ENCODE results near the gene SMC5. TPM values are rescaled to one million over a fixed set of nuclear protein-coding genes. Genes with fewer than 3 reads are reported as not detected.

Gene SMC5
- total and polyA plus RNA-seq, 2 of the 8 experiments (the other 6 are each of a cell fraction or from before 2014, with no cell fraction given) = 4.5 to 22.6 TPM

- H3K27ac ChIP-seq (ENCODE audit: low read depth, low read length) = no peak overlapping the region
- H3K4me2 ChIP-seq (ENCODE audit: insufficient read depth in 1 of 2, low read depth in 2 of 2, low read length in 2 of 2) = no peak overlapping the region
- POLR2A ChIA-PET (ENCODE audit: partially characterized antibody) = no interaction called here
- H3K23me2 ChIP-seq (ENCODE audit: low read depth, low read length) = no peaks in the 10 kb centered on the region
- no peak overlapping the region for H3K4ac ChIP-seq (replicated peaks; ENCODE audit: insufficient read length, low read depth, low read length)
- H3K79me2 ChIP-seq (ENCODE audit: control insufficient read depth in 1 of 2, insufficient read depth in 2 of 2, low read length in 2 of 2) = no peaks in the 10 kb centered on the region
- H4K91ac ChIP-seq (replicated peaks; ENCODE audit: insufficient read length, low read length) = no peak overlapping the region
- no peak overlapping the region for H3K14ac ChIP-seq (ENCODE audit: insufficient read length)
- no peak overlapping the region for H2BK20ac ChIP-seq (ENCODE audit: low read length)
- no peak overlapping the region for H2AFZ ChIP-seq (ENCODE audit: low read length)
- H3K56ac ChIP-seq (replicated peaks; ENCODE audit: insufficient read length, low read depth, low read length) = no peak overlapping the region
- H2AK5ac ChIP-seq (ENCODE audit: low read depth, low read length) = no peak overlapping the region
- peaks cover 4 to 11% (median 6%) of the 10 kb centered on the region in 4 experiments; a peak in 4 of 7 replicates for H3K4me1 ChIP-seq (replicated peaks in 1 of 4; ENCODE audit: control insufficient read depth in 3 of 4, insufficient read depth in 4 of 4, low read length in 3 of 4)
- no peak overlapping the region for H3K18ac ChIP-seq (ENCODE audit: extremely low read depth, low read length)
- H3K9ac ChIP-seq (replicated peaks in 1 of 4; ENCODE audit: extremely low read depth in 1 of 4, low read depth in 3 of 4, low read length in 3 of 4) = no peak overlapping the region
- no peak for TF ChIP-seq TAF7 (optimal IDR thresholded peaks at IDR 0.05; ENCODE audit: borderline replicate concordance, low read depth, low read length)
- no peak for TF ChIP-seq USF2 (IDR thresholded peaks at IDR 0.05; ENCODE audit: low read length)
- no peak for TF ChIP-seq GTF2F1 (IDR thresholded peaks at IDR 0.05; ENCODE audit: borderline replicate concordance, low read depth, low read length)
- no peak for TF ChIP-seq CREB1 (IDR thresholded peaks at IDR 0.05)
- no peak for TF ChIP-seq SIX5 (IDR thresholded peaks at IDR 0.05; ENCODE audit: low read depth, low read length)
- H3K36me3 ChIP-seq (ENCODE audit: control insufficient read depth in 2 of 4, insufficient read depth in 4 of 4, low read length in 3 of 4) = no peaks in the 10 kb centered on the region
- no peak for FAIRE-seq
- no peak overlapping the region for H4K5ac ChIP-seq (ENCODE audit: insufficient read length, low read depth, low read length)
- H3K23ac ChIP-seq (ENCODE audit: insufficient read length) = no peak overlapping the region
- H2BK120ac ChIP-seq (replicated peaks; ENCODE audit: low read depth, low read length) = no peak overlapping the region
- H4K8ac ChIP-seq (ENCODE audit: extremely low read depth, insufficient read depth, low read length) = no peak overlapping the region
- CTCF ChIA-PET (ENCODE audit: partially characterized antibody) = interaction anchor here (2.7 to 4.7 kb wide), 2 partner anchors 10 to 13 kb away, joined by 7 to 18 read pairs; no protein-coding TSS in a partner anchor
- H4K20me1 ChIP-seq (replicated peaks in 1 of 2; ENCODE audit: control insufficient read depth in 1 of 2, insufficient read depth in 2 of 2, low read length in 2 of 2) = peaks cover 0 to 1% of the 10 kb centered on the region in 2 experiments
- 84% methylated on average over 2 of the region's 2 CpGs; no CpG with 5 or more reads in 1 of the 2 experiments for WGBS, 2 experiments (ENCODE audit: extremely low coverage in 1 of 2, insufficient coverage in 1 of 2, insufficient read length in 1 of 2, insufficient replicate concordance in 2 of 2, low coverage in 1 of 2, low lambda C conversion rate in 2 of 2, missing lambda C conversion rate in 1 of 2)
- no peaks in the 10 kb centered on the region for H3K9me3 ChIP-seq (ENCODE audit: insufficient read depth in 2 of 2, low read depth in 1 of 2, low read length in 1 of 2)
- no peak overlapping the region for H2BK12ac ChIP-seq (ENCODE audit: low read depth, low read length)
- H3K79me1 ChIP-seq (ENCODE audit: low read depth, low read length) = no peaks in the 10 kb centered on the region
- H2BK5ac ChIP-seq (ENCODE audit: low read depth, low read length) = no peak overlapping the region
- DNase-seq (ENCODE audit: low read depth in 1 of 2, low spot score in 2 of 2) = no peak
- no peak overlapping the region for H3K4me3 ChIP-seq (ENCODE audit: extremely low read depth in 1 of 4, insufficient read depth in 2 of 4, low read depth in 3 of 4, low read length in 4 of 4)
- no peak overlapping the region for H2BK15ac ChIP-seq (ENCODE audit: low read length)
- H3K27me3 ChIP-seq (replicated peaks in 1 of 4; ENCODE audit: control insufficient read depth in 3 of 4, extremely low read depth in 1 of 4, insufficient read depth in 3 of 4, low read length in 3 of 4) = 0 out of 7 replicates have a peak, but pooled peaks cover 0 to 3% (median 0%) of the 10 kb centered on the region in 4 experiments
Measured at GRCh38 chr9:70403166-70403565, 144.4 kb downstream of the SMC5 start.
